Mesendoderm (in vitro differentiated cells): ENCODE measurements around the gene AFAP1.

Source experiments
- DNase-seq: peaks from one replicate; pipeline ENCODE4 v3.0.0; 2013
- H2AK5ac ChIP-seq: 2 replicates; pipeline ENCODE4 v1.6.1; 2013; ENCODE audit warnings: low read length, inconsistent platforms
- H2BK120ac ChIP-seq: 2 replicates; pipeline ENCODE4 v1.6.1; 2013; ENCODE audit warnings: low read depth, mild to moderate bottlenecking, low read length, moderate library complexity, mixed read lengths
- H2BK15ac ChIP-seq: replicated peaks from 2 replicates; pipeline ENCODE4 v1.6.1; 2013; ENCODE audit warnings: low read depth, mild to moderate bottlenecking, moderate library complexity
- H2BK5ac ChIP-seq: 2 replicates; pipeline ENCODE4 v1.6.1; 2013; ENCODE audit warnings: low read length, inconsistent platforms
- H3K18ac ChIP-seq: 2 replicates; pipeline ENCODE4 v1.6.1; 2013; ENCODE audit warnings: mild to moderate bottlenecking, low read length, mixed read lengths
- H3K23ac ChIP-seq: one replicate; pipeline ENCODE4 v1.6.1; 2013; ENCODE audit warnings: low read length
- H3K27ac ChIP-seq: 2 replicates; pipeline ENCODE4 v1.5.1; 2013; ENCODE audit warnings: low read depth, mild to moderate bottlenecking, inconsistent platforms, low read length, moderate library complexity
- H3K27me3 ChIP-seq: 2 replicates; pipeline ENCODE4 v1.6.1; 2013; ENCODE audit warnings: low read length, control low read depth, mild to moderate bottlenecking, inconsistent platforms; ENCODE audit not compliant: insufficient read depth, poor library complexity
- H3K36me3 ChIP-seq: 2 replicates; pipeline ENCODE4 v1.6.1; 2013; ENCODE audit warnings: low read length, inconsistent platforms; ENCODE audit not compliant: control insufficient read depth, insufficient read depth
- H3K4ac ChIP-seq: one replicate; pipeline ENCODE4 v1.6.1; 2013; ENCODE audit warnings: low read depth, mild to moderate bottlenecking, low read length, moderate library complexity
- H3K4me1 ChIP-seq: 2 replicates; pipeline ENCODE4 v1.6.1; 2013; ENCODE audit warnings: low read depth, low read length, inconsistent platforms; ENCODE audit not compliant: control insufficient read depth
- H3K4me2 ChIP-seq: 2 replicates; pipeline ENCODE4 v1.6.1; 2013; ENCODE audit warnings: low read length
- H3K4me3 ChIP-seq: 2 replicates; pipeline ENCODE4 v1.5.1; 2013; ENCODE audit warnings: mild to moderate bottlenecking, low read length
- H3K56ac ChIP-seq: one replicate; pipeline ENCODE4 v1.6.1; 2013; ENCODE audit warnings: low read length
- H3K79me1 ChIP-seq: 2 replicates; pipeline ENCODE4 v1.6.1; 2013; ENCODE audit warnings: low read length, inconsistent platforms
- H3K79me2 ChIP-seq: 2 replicates; pipeline ENCODE4 v1.6.1; 2013; ENCODE audit warnings: mild to moderate bottlenecking, low read length; ENCODE audit not compliant: control insufficient read depth, insufficient read depth
- H3K9ac ChIP-seq: 2 replicates; pipeline ENCODE4 v1.6.1; 2013; ENCODE audit warnings: low read length, inconsistent platforms
- H4K5ac ChIP-seq: one replicate; pipeline ENCODE4 v1.6.1; 2013; ENCODE audit warnings: low read length
- H4K8ac ChIP-seq: one replicate; pipeline ENCODE4 v1.6.1; 2013; ENCODE audit warnings: low read depth, mild to moderate bottlenecking, control low read depth, low read length, moderate library complexity
- WGBS: extraction: QIAGEN DNeasy Blood & Tissue Kit; methylation state at CpG from one replicate; pipeline ENCODE4 v1.1.7; 2013; ENCODE audit warnings: low lambda C conversion rate, missing lambda C conversion rate; ENCODE audit not compliant: insufficient coverage; ENCODE audit errors: extremely low coverage; 5-methylcytosine and 5-hydroxymethylcytosine counted together

AFAP1 gene

DNA sequence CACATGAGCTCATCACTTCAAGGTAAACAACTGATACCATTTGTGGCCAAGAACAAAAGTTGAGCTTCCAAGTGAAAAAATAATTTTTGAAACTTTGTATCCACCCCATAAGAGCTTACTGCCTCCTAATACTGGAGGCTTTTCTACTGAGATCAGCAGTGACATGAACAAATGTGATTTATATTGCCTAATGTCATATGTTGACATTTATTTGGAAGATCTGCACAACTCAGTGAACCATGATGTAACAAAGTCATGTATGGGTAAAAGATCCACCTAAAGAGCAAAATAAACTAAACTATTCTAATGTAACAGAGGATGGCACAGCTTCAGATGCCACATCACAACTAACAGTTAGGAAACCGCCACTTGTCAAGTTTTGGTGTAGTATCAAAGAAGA, 65.8 kb downstream of the AFAP1 start:
- H3K9ac ChIP-seq: no peak overlapping the region
- H3K27me3 ChIP-seq: no peaks in the 10 kb centered on the region
- no peak overlapping the region for H3K4ac ChIP-seq
- H3K79me2 ChIP-seq: peaks cover 30% of the 10 kb centered on the region
- peaks cover 29% of the 10 kb centered on the region for H3K79me1 ChIP-seq
- no peak overlapping the region for H2BK15ac ChIP-seq
- peaks cover 2% of the 10 kb centered on the region for H3K36me3 ChIP-seq
- H3K4me1 ChIP-seq: peaks cover 6% of the 10 kb centered on the region
- DNase-seq: no peak
- no peak overlapping the region for H4K8ac ChIP-seq
- no peak overlapping the region for H2BK5ac ChIP-seq
- no CpG with 5 or more reads among the region's 1 CpG for WGBS
- H3K18ac ChIP-seq: no peak overlapping the region
- no peak overlapping the region for H4K5ac ChIP-seq
- no peak overlapping the region for H3K4me2 ChIP-seq
- no peak overlapping the region for H3K56ac ChIP-seq
- H3K23ac ChIP-seq: no peak overlapping the region
- H2BK120ac ChIP-seq: no peak overlapping the region
- H3K4me3 ChIP-seq: no peak overlapping the region
- H3K27ac ChIP-seq: no peak overlapping the region
- H2AK5ac ChIP-seq: no peak overlapping the region

DNA sequence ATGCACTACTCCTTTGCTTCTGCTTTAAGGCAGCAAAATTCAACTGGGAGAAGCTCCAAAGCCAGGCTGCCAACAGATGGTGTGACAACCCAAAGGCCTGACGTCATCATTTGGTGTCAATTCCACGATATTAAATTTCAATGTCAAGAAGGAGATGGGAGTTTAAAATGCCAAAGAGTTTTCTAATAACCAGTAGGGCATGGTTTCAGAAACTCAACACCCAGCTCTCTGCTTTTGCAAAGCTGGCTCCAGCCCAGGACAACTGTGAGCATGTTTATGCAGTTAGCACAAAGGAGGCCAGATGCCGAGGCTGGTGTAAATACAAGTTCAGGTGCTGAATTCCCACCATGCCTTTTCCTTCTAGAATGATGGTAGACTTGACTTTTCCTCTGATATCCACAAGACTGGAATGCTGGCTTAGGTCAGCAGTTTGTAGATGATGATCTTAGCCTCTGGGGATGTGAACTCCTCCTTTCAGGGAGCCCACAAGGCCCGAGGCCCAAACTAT, 67.3 kb downstream of the AFAP1 start:
- peaks cover 18% of the 10 kb centered on the region for H3K79me2 ChIP-seq
- WGBS: no CpG with 5 or more reads among the region's 4 CpGs
- H3K27me3 ChIP-seq: no peaks in the 10 kb centered on the region
- no peak overlapping the region for H3K56ac ChIP-seq
- H2BK15ac ChIP-seq: no peak overlapping the region
- DNase-seq: peak; percentile 88
- no peak overlapping the region for H3K4me3 ChIP-seq
- H3K36me3 ChIP-seq: peaks cover 5% of the 10 kb centered on the region
- no peak overlapping the region for H3K23ac ChIP-seq
- H3K9ac ChIP-seq: no peak overlapping the region
- no peak overlapping the region for H3K4me2 ChIP-seq
- H3K18ac ChIP-seq: no peak overlapping the region
- no peak overlapping the region for H4K8ac ChIP-seq
- peaks cover 23% of the 10 kb centered on the region for H3K79me1 ChIP-seq
- H2AK5ac ChIP-seq: no peak overlapping the region
- H3K4me1 ChIP-seq: peaks cover 6% of the 10 kb centered on the region
- no peak overlapping the region for H2BK120ac ChIP-seq
- peak overlapping the region; percentile 45 for H3K27ac ChIP-seq
- H3K4ac ChIP-seq: no peak overlapping the region
- H4K5ac ChIP-seq: no peak overlapping the region
- no peak overlapping the region for H2BK5ac ChIP-seq

GRCh38 chr4:7871356-7871755, 68.3 kb downstream of the AFAP1 start:
- no peak overlapping the region for H3K4me2 ChIP-seq
- H3K4me3 ChIP-seq: no peak overlapping the region
- no peak overlapping the region for H3K9ac ChIP-seq
- H3K79me1 ChIP-seq: peaks cover 18% of the 10 kb centered on the region
- no peak overlapping the region for H2BK120ac ChIP-seq
- no peak overlapping the region for H3K27ac ChIP-seq
- H2BK5ac ChIP-seq: no peak overlapping the region
- peaks cover 5% of the 10 kb centered on the region for H3K36me3 ChIP-seq
- DNase-seq: no peak
- H4K8ac ChIP-seq: no peak overlapping the region
- H3K56ac ChIP-seq: no peak overlapping the region
- no peak overlapping the region for H3K18ac ChIP-seq
- no peak overlapping the region for H2AK5ac ChIP-seq
- no CpG with 5 or more reads among the region's 16 CpGs for WGBS
- H3K23ac ChIP-seq: no peak overlapping the region
- H4K5ac ChIP-seq: no peak overlapping the region
- H2BK15ac ChIP-seq: no peak overlapping the region
- H3K4ac ChIP-seq: no peak overlapping the region
- H3K79me2 ChIP-seq: peaks cover 13% of the 10 kb centered on the region
- H3K4me1 ChIP-seq: peaks cover 2% of the 10 kb centered on the region
- H3K27me3 ChIP-seq: no peaks in the 10 kb centered on the region

DNA sequence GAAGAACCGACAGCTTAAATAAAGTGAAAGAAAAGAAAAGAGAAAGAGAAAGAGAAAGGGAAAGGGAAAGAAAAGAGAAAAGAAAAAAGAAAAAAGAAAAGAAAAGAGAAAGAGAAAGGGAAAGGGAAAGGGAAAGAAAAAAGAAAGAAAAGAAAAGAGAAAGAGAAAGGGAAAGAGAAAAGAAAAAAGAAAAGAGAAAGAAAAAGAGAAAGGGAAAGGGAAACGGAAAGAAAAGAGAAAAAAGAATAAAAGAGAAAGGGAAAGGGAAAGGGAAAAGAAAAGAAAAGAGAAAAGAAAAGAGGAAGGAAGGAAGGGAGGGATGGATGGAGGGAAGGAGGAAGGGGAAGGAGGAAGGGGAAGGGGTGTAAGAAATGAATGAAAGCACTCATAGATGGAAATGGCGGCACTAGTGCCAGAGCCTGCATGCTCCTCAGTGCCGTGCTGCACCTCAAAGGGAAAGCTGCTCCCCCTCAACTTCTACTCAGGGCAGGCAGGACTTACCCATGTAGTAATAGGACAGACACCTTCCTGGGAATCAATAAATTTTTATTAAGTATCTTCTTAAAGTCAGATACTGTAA, 70.7 kb downstream of the AFAP1 start:
- Histone ChIP-seq H3K18ac (no peak overlapping the region), H2BK5ac (no peak overlapping the region), H3K23ac (no peak overlapping the region), H3K4ac (no peak overlapping the region), H3K56ac (no peak overlapping the region), H3K4me2 (no peak overlapping the region), H3K27me3 (no peaks in the 10 kb centered on the region), H3K27ac (no peak overlapping the region), H2BK15ac (no peak overlapping the region), H3K79me2 (peaks cover 6% of the 10 kb centered on the region), H2AK5ac (no peak overlapping the region), H3K9ac (no peak overlapping the region), H3K79me1 (peaks cover 15% of the 10 kb centered on the region), H2BK120ac (no peak overlapping the region), H3K4me1 (no peaks in the 10 kb centered on the region), H3K36me3 (peaks cover 7% of the 10 kb centered on the region), H4K8ac (no peak overlapping the region), H4K5ac (no peak overlapping the region), H3K4me3 (no peak overlapping the region)
- DNase-seq: no peak
- WGBS: no CpG with 5 or more reads among the region's 4 CpGs

DNA sequence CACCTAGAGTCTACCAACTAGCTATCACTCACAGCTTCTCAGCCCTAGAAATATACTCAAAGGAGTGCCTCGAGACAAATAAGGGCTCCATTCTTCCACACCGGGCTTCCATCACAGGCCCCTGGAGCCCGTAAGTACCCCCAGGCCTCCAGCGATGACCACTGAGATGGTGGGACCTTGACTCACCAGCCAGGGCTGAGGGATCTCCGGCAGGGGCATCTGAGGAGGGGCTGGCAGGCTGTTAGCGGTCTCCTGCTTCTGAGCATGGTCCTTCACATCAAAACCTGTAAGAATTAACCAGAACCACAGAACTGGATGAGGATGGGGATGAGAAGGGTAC, 71.3 kb downstream of the AFAP1 start:
- no peak for DNase-seq
- Histone ChIP-seq H3K27ac (no peak overlapping the region), H3K36me3 (peaks cover 7% of the 10 kb centered on the region), H2AK5ac (no peak overlapping the region), H4K8ac (no peak overlapping the region), H3K18ac (no peak overlapping the region), H3K4me1 (no peaks in the 10 kb centered on the region), H3K56ac (no peak overlapping the region), H3K23ac (no peak overlapping the region), H3K79me1 (peaks cover 13% of the 10 kb centered on the region), H2BK15ac (no peak overlapping the region), H2BK5ac (no peak overlapping the region), H3K4me2 (no peak overlapping the region), H3K4ac (no peak overlapping the region), H3K9ac (no peak overlapping the region), H3K27me3 (no peaks in the 10 kb centered on the region), H4K5ac (no peak overlapping the region), H3K79me2 (peaks cover 4% of the 10 kb centered on the region), H2BK120ac (no peak overlapping the region), H3K4me3 (no peak overlapping the region)
- no CpG with 5 or more reads among the region's 6 CpGs for whole genome bisulfite sequencing
